Stimulated activated CD4-positive, alpha-beta T cell treated with anti-CD3 and anti-CD28 coated beads, Interleukin-15, amount 100 ng/mL, for 48 hours (primary cell): Measurements from ENCODE around the gene RMND5A.
A peak's percentile ranks its signal among the peaks of the same experiment; 100 is the strongest.

Source experiments
- DNase-seq, 2 donors: peaks; one replicate each; pipeline ENCODE4 v3.0.0-alpha.2; 2020; ENCODE audit warnings: low read depth in 2 of 2

Gene RMND5A

GRCh38 chr2:86791573-86791972 lies 71.5 kb downstream of the RMND5A start:
- no peak for DNase-seq

- DNase-seq = no peak
Observed at GRCh38 chr2:86793752-86794151, 73.7 kb downstream of the RMND5A start.

GRCh38 chr2:86794861-86795260 lies 74.8 kb downstream of the RMND5A start:
- no peak for DNase-seq

- DNase-seq = no peak
Observed at GRCh38 chr2:86800856-86801567, 80.9 kb downstream of the RMND5A start.

- no peak for DNase-seq
Observed at GRCh38 chr2:86806059-86806857, 86.2 kb downstream of the RMND5A start.

- DNase-seq = no peak
Observed at GRCh38 chr2:86807133-86807467, 87.0 kb downstream of the RMND5A start.

GRCh38 chr2:86807468-86808275 lies 87.6 kb downstream of the RMND5A start:
- DNase-seq = no peak

- DNase-seq = peak; percentile 82 to 90
Observed at GRCh38 chr2:86808315-86809161, 88.4 kb downstream of the RMND5A start.

GRCh38 chr2:86809481-86810121 lies 89.5 kb downstream of the RMND5A start:
- no peak for DNase-seq

- no peak for DNase-seq
Observed at GRCh38 chr2:86815611-86816010, 95.5 kb downstream of the RMND5A start.

- no peak for DNase-seq
Observed at GRCh38 chr2:86818114-86818801, 98.2 kb downstream of the RMND5A start.

- DNase-seq = no peak
Observed at GRCh38 chr2:86818957-86819356, 98.9 kb downstream of the RMND5A start.

- DNase-seq = no peak
Observed at GRCh38 chr2:86821306-86821705, 101.2 kb downstream of the RMND5A start.

GRCh38 chr2:86821842-86822241 lies 101.8 kb downstream of the RMND5A start:
- no peak for DNase-seq

GRCh38 chr2:86822668-86823345 lies 102.7 kb downstream of the RMND5A start:
- DNase-seq = no peak

- DNase-seq = no peak
Observed at GRCh38 chr2:86825036-86825692, 105.1 kb downstream of the RMND5A start.

- DNase-seq = no peak
Observed at GRCh38 chr2:86825693-86826381, 105.7 kb downstream of the RMND5A start.

- DNase-seq = no peak
Observed at GRCh38 chr2:86826951-86827350, 106.9 kb downstream of the RMND5A start.
